ENCODE measurements around the gene CWC15. TPM values are rescaled to one million over a fixed set of nuclear protein-coding genes. Genes with fewer than 3 reads are reported as not detected.
A peak's percentile ranks its signal among the peaks of the same experiment; 100 is the strongest.
"Not testable (repeated sequence)": the region's sequence is repeated elsewhere in the genome, so short reads cannot be mapped to it uniquely, and the experiment has no call there.

CWC15 gene
- total RNA-seq, 2 experiments from 2014 or later: 56.5 to 59.1 TPM

GRCh38 chr11:94924612-94925011, 48.7 kb downstream of the CWC15 start:
- Mint-ChIP-seq H3K4me1 (peaks cover 22% of the 10 kb centered on the region), H3K27ac (peak overlapping the region; percentile 82), H3K9me3 (peaks cover 12% of the 10 kb centered on the region), H3K27me3 (no peaks in the 10 kb centered on the region), H3K4me3 (no peak overlapping the region), H3K36me3 (ENCODE audit: low read depth) (peaks cover 14% of the 10 kb centered on the region)
- ChIA-PET POLR2A (interaction anchor here (1.0 to 1.9 kb wide), 4 partner anchors 49 to 866 kb away, joined by 3 to 8 read pairs (median 6); partner anchors contain the start of genes CWC15, FAM76B and KDM4D), CTCF (interaction anchor here (1.1 kb wide), 1 partner anchor 27 kb away, joined by 3 read pairs; no protein-coding TSS in a partner anchor)
- DNase-seq: peak; percentile 24

GRCh38 chr11:94924171-94924572, 49.2 kb downstream of the CWC15 start:
- no peak overlapping the region for H3K4me3 Mint-ChIP-seq
- H3K9me3 Mint-ChIP-seq: peaks cover 12% of the 10 kb centered on the region
- H3K36me3 Mint-ChIP-seq (ENCODE audit: low read depth): peaks cover 14% of the 10 kb centered on the region
- H3K27me3 Mint-ChIP-seq: no peaks in the 10 kb centered on the region
- peaks cover 22% of the 10 kb centered on the region for H3K4me1 Mint-ChIP-seq
- CTCF ChIA-PET: interaction anchor here (1.1 kb wide), 1 partner anchor 27 kb away, joined by 3 read pairs; no protein-coding TSS in a partner anchor
- H3K27ac Mint-ChIP-seq: peak overlapping the region; percentile 82
- POLR2A ChIA-PET: interaction anchor here (1.0 to 1.9 kb wide), 4 partner anchors 49 to 867 kb away, joined by 3 to 8 read pairs (median 6); partner anchors contain the start of genes CWC15, FAM76B and KDM4D
- no peak for DNase-seq

- Mint-ChIP-seq H3K27ac (no peak overlapping the region), H3K4me3 (no peak overlapping the region), H3K27me3 (no peaks in the 10 kb centered on the region), H3K9me3 (peaks cover 12% of the 10 kb centered on the region), H3K36me3 (ENCODE audit: low read depth) (peaks cover 14% of the 10 kb centered on the region), H3K4me1 (peaks cover 22% of the 10 kb centered on the region)
- no peak for DNase-seq
- ChIA-PET POLR2A (no interaction called here), CTCF (no interaction called here)
These were observed 50.4 kb downstream of the CWC15 start for GRCh38 chr11:94923004-94923334.

- DNase-seq: no peak
- Mint-ChIP-seq H3K4me3 (no peak overlapping the region), H3K27ac (no peak overlapping the region), H3K9me3 (peaks cover 12% of the 10 kb centered on the region), H3K27me3 (no peaks in the 10 kb centered on the region), H3K4me1 (peaks cover 22% of the 10 kb centered on the region), H3K36me3 (ENCODE audit: low read depth) (peaks cover 14% of the 10 kb centered on the region)
- ChIA-PET POLR2A (no interaction called here), CTCF (no interaction called here)
These were observed 50.9 kb downstream of the CWC15 start for GRCh38 chr11:94922321-94923003.

- Mint-ChIP-seq H3K27ac (no peak overlapping the region), H3K4me3 (no peak overlapping the region), H3K36me3 (ENCODE audit: low read depth) (peaks cover 6% of the 10 kb centered on the region), H3K9me3 (peaks cover 5% of the 10 kb centered on the region), H3K4me1 (peaks cover 13% of the 10 kb centered on the region), H3K27me3 (no peaks in the 10 kb centered on the region)
- ChIA-PET CTCF (no interaction called here), POLR2A (no interaction called here)
- no peak for DNase-seq
These were observed 53.0 kb downstream of the CWC15 start for GRCh38 chr11:94920311-94920710.

GRCh38 chr11:94913718-94914394, 59.5 kb downstream of the CWC15 start:
- POLR2A ChIA-PET; H3K36me3 Mint-ChIP-seq (ENCODE audit: low read depth); H3K9me3 Mint-ChIP-seq; H3K27ac Mint-ChIP-seq; H3K4me3 Mint-ChIP-seq; DNase-seq; H3K4me1 Mint-ChIP-seq; CTCF ChIA-PET; H3K27me3 Mint-ChIP-seq: not testable (repeated sequence)

- no peaks in the 10 kb centered on the region for H3K9me3 Mint-ChIP-seq
- no peaks in the 10 kb centered on the region for H3K4me1 Mint-ChIP-seq
- no peak overlapping the region for H3K27ac Mint-ChIP-seq
- no peak for DNase-seq
- H3K27me3 Mint-ChIP-seq: no peaks in the 10 kb centered on the region
- ChIA-PET CTCF (no interaction called here), POLR2A (no interaction called here)
- H3K4me3 Mint-ChIP-seq: no peak overlapping the region
- H3K36me3 Mint-ChIP-seq (ENCODE audit: low read depth): no peaks in the 10 kb centered on the region
These were observed 60.5 kb downstream of the CWC15 start for GRCh38 chr11:94912806-94913205.

Other genes with a start within 250 kb of the CWC15 start
- gene AMOTL1, start 205.2 kb downstream of the CWC15 start, total RNA-seq: 1 to 10 TPM; 4.0 to 4.3 TPM
- 1 to 10 TPM in 1 of 2 experiments, under 1 TPM in 1; 0.83 to 1.1 TPM for gene KDM4D, start 153 bp upstream of the CWC15 start, total RNA-seq
- not detected for gene KDM4E, start 51.7 kb upstream of the CWC15 start, total RNA-seq
- not detected for gene KDM4F, start 75.9 kb upstream of the CWC15 start, total RNA-seq
- gene SRSF8, start 93.4 kb upstream of the CWC15 start, total RNA-seq: 10 to 100 TPM; 33.0 to 34.7 TPM
- gene ENDOD1, start 116.3 kb upstream of the CWC15 start, total RNA-seq: 10 to 100 TPM; 20.6 to 22.2 TPM